Nephron progenitor cell (in vitro differentiated cells): ENCODE measurements around the gene ANGPTL2.

ENCODE experiments used
- DNase-seq: peaks from one replicate; pipeline ENCODE4 v3.0.0; 2021
- H3K27ac Mint-ChIP-seq: 2 replicates; pipeline ENCODE4 v1.8.0; 2021; ENCODE audit warnings: mild to moderate bottlenecking, moderate library complexity, mixed read lengths
- H3K27me3 Mint-ChIP-seq: 2 replicates; pipeline ENCODE4 v1.8.0; 2021; ENCODE audit warnings: mild to moderate bottlenecking, low read depth, mixed read lengths; ENCODE audit not compliant: poor library complexity
- H3K36me3 Mint-ChIP-seq: 2 replicates; pipeline ENCODE4 v1.8.0; 2021; ENCODE audit warnings: low read depth, mixed read lengths
- H3K4me1 Mint-ChIP-seq: 2 replicates; pipeline ENCODE4 v1.8.0; 2021; ENCODE audit warnings: mixed read lengths
- H3K4me3 Mint-ChIP-seq: 2 replicates; pipeline ENCODE4 v1.8.0; 2021; ENCODE audit warnings: mild to moderate bottlenecking, moderate library complexity, mixed read lengths
- H3K9me3 Mint-ChIP-seq: 2 replicates; pipeline ENCODE4 v1.8.0; 2021; ENCODE audit warnings: mild to moderate bottlenecking, moderate library complexity, mixed read lengths
- TF ChIP-seq, protein P1 (sequence below): fragments of 200-600 bp; sonication (generic); IDR thresholded peaks from 2 replicates; pipeline ENCODE4 v1.5.0; 2021; ENCODE audit warnings: antibody characterized with exemption

ANGPTL2 gene

GRCh38 chr9:127104581-127105311, 17.7 kb downstream of the ANGPTL2 start:
- H3K9me3 Mint-ChIP-seq, result no peaks in the 10 kb centered on the region
- no peak overlapping the region for H3K4me3 Mint-ChIP-seq
- TF ChIP-seq, protein P1, sequence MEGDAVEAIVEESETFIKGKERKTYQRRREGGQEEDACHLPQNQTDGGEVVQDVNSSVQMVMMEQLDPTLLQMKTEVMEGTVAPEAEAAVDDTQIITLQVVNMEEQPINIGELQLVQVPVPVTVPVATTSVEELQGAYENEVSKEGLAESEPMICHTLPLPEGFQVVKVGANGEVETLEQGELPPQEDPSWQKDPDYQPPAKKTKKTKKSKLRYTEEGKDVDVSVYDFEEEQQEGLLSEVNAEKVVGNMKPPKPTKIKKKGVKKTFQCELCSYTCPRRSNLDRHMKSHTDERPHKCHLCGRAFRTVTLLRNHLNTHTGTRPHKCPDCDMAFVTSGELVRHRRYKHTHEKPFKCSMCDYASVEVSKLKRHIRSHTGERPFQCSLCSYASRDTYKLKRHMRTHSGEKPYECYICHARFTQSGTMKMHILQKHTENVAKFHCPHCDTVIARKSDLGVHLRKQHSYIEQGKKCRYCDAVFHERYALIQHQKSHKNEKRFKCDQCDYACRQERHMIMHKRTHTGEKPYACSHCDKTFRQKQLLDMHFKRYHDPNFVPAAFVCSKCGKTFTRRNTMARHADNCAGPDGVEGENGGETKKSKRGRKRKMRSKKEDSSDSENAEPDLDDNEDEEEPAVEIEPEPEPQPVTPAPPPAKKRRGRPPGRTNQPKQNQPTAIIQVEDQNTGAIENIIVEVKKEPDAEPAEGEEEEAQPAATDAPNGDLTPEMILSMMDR, result no peak

GRCh38 chr9:127102788-127103187, 19.6 kb downstream of the ANGPTL2 start:
- H3K36me3 Mint-ChIP-seq, result peaks cover 24% of the 10 kb centered on the region
- peaks cover 24% of the 10 kb centered on the region for H3K4me1 Mint-ChIP-seq
- TF ChIP-seq, protein P1, result no peak
- H3K4me3 Mint-ChIP-seq, result no peak overlapping the region
- no peak overlapping the region for H3K27ac Mint-ChIP-seq
- H3K9me3 Mint-ChIP-seq, result no peaks in the 10 kb centered on the region
- DNase-seq, result no peak
- peaks cover 4% of the 10 kb centered on the region for H3K27me3 Mint-ChIP-seq

More at GRCh38 chr9:127104581-127105311, 17.7 kb downstream of the ANGPTL2 start:
- Mint-ChIP-seq H3K36me3 (peaks cover 31% of the 10 kb centered on the region), H3K27ac (peak overlapping the region; percentile 27), H3K4me1 (peaks cover 20% of the 10 kb centered on the region), H3K27me3 (no peaks in the 10 kb centered on the region)
- DNase-seq, result no peak

DNA sequence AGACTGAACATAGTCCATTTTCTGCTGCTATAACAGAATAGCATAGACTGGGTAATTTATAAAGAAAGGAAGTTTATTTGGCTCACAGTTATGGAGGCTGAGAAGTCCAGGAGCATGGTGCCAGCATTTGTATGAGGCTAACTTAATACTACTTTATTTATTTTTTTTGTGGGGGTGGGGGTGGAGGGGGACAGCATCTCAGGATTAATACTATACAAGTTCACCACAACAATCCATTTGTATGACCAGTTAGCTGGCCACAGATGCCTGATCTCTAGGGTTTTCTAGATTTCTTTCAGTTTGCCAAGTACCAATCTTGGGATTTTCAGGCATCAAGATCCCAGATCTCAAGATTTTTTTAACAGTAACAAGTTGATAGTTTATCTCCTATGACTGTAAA, 20.3 kb downstream of the ANGPTL2 start:
- DNase-seq, result no peak
- no peak overlapping the region for H3K4me3 Mint-ChIP-seq
- peaks cover 23% of the 10 kb centered on the region for H3K36me3 Mint-ChIP-seq

DNA sequence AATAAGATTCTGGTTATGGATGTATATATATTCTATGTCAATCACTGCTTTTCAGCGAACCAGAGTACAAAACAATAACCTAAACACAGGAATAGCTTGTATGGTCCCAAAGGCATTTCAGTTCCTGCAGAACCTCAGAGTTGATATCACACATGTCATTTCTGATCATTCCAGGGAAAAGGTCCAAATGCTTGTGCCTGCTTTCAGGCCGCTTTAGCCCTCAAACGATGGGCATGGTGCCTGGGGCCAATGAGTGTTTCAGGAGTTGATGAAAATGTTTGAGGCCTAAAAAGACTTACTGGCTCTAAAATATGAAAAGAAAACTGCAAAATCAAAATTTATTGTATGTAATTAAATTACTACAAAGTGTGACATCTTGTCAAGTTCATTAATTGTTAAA, 22.8 kb downstream of the ANGPTL2 start:
- H3K9me3 Mint-ChIP-seq, result no peaks in the 10 kb centered on the region
- peaks cover 26% of the 10 kb centered on the region for H3K4me1 Mint-ChIP-seq
- H3K4me3 Mint-ChIP-seq, result no peak overlapping the region
- H3K36me3 Mint-ChIP-seq, result peaks cover 5% of the 10 kb centered on the region
- no peak overlapping the region for H3K27ac Mint-ChIP-seq
- peaks cover 7% of the 10 kb centered on the region for H3K27me3 Mint-ChIP-seq
- DNase-seq, result no peak
- TF ChIP-seq, protein P1, result no peak

More for the DNA sequence above, 20.3 kb downstream of the ANGPTL2 start:
- Mint-ChIP-seq H3K27ac (no peak overlapping the region), H3K9me3 (no peaks in the 10 kb centered on the region), H3K4me1 (peaks cover 24% of the 10 kb centered on the region), H3K27me3 (peaks cover 4% of the 10 kb centered on the region)
- TF ChIP-seq, protein P1, result no peak

DNA sequence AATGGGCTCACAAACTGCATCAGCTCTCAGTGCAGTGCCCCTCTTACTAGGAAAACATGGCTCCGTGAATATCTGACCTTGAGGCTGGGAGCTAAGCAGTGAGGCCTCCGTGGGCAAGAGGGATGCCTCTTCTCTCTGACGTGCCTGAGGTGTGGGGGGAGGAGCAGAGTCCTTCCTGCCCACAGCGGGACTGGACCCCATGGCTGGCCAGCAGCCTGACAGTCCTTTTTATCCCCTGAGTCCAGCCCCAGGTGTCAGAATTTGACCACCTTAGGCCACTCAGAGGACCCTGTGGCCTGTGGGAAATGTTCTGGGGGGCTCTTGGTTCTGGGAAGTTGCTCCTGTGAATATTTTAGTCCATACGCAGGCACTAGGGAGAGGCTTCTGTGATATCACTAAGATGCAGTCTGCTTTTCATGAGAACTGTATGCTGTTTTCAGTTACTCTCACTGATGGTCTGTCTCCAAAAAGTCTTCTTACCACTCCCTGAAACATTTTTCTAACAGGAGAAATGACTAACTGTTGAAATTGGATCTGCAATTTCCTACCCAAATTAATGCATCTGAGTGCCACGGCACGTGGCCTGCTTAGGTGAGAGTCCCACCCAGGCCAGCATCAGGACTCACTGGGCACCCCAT, 23.4 kb downstream of the ANGPTL2 start:
- Mint-ChIP-seq H3K9me3 (no peaks in the 10 kb centered on the region), H3K27me3 (peaks cover 7% of the 10 kb centered on the region), H3K4me3 (no peak overlapping the region), H3K4me1 (peaks cover 20% of the 10 kb centered on the region), H3K36me3 (peaks cover 5% of the 10 kb centered on the region), H3K27ac (no peak overlapping the region)
- DNase-seq, result no peak
- TF ChIP-seq, protein P1, result no peak
